GM12891 (cell line): ENCODE measurements around the gene ARHGAP26.
"Not testable (repeated sequence)": the region's sequence is repeated elsewhere in the genome, so short reads cannot be mapped to it uniquely, and the experiment has no call there.

ENCODE experiments used
- DNase-seq: peaks from one replicate; pipeline ENCODE4 v3.0.0; 2011; ENCODE audit warnings: low spot score; ENCODE audit not compliant: insufficient read length
- FAIRE-seq: peaks from 2 replicates; lab custom pipeline; 2011; peaks lifted over from hg19 to GRCh38; lab: Jason Lieb, UNC
- PAX5 ChIP-seq: IDR thresholded peaks from 2 replicates; pipeline ENCODE4 v1.6.1; 2011; ENCODE audit warnings: low read length, moderate library complexity, mild to moderate bottlenecking; ENCODE audit not compliant: insufficient read depth, severe bottlenecking
- POLR2A ChIP-seq: IDR thresholded peaks from 2 replicates; pipeline ENCODE4 v1.6.1; 2011; ENCODE audit warnings: low read depth, low read length, control low read depth
- POLR2AphosphoS5 ChIP-seq: IDR thresholded peaks from 2 replicates; pipeline ENCODE4 v1.6.1; 2011; ENCODE audit warnings: low read depth, low read length, control low read depth
- POU2F2 ChIP-seq: IDR thresholded peaks from 2 replicates; pipeline ENCODE4 v1.6.1; 2011; ENCODE audit warnings: low read depth, mild to moderate bottlenecking, control low read depth, low read length, moderate library complexity
- SPI1 ChIP-seq: IDR thresholded peaks from 2 replicates; pipeline ENCODE4 v1.6.1; 2011; ENCODE audit warnings: low read depth, low read length, control low read depth
- TAF1 ChIP-seq: IDR thresholded peaks from 2 replicates; pipeline ENCODE4 v1.6.1; 2011; ENCODE audit warnings: low read depth, low read length, control low read depth

The ARHGAP26 gene

GRCh38 chr5:142998316-142999020, 228.3 kb downstream of the ARHGAP26 start:
- DNase-seq, result no peak
- FAIRE-seq, result peak; percentile 86
- TF ChIP-seq TAF1, result no peak
- TF ChIP-seq POLR2AphosphoS5, result no peak
- no peak for TF ChIP-seq SPI1
- no peak for TF ChIP-seq PAX5
- no peak for TF ChIP-seq POU2F2
- no peak for TF ChIP-seq POLR2A

GRCh38 chr5:143000551-143000950, 230.4 kb downstream of the ARHGAP26 start:
- FAIRE-seq, DNase-seq: not testable (repeated sequence)

GRCh38 chr5:143001764-143002351, 231.7 kb downstream of the ARHGAP26 start:
- no peak for FAIRE-seq
- TF ChIP-seq PAX5, result no peak
- TF ChIP-seq TAF1, result peak; percentile 42; the same call in 1 of the 2 replicates
- TF ChIP-seq POLR2A, result peak; percentile 3; the same call in 1 of the 2 replicates
- peak; percentile 38; the same call in 1 of the 2 replicates for TF ChIP-seq POLR2AphosphoS5
- DNase-seq, result no peak

GRCh38 chr5:143002459-143003327, 232.5 kb downstream of the ARHGAP26 start:
- TF ChIP-seq POU2F2 (peak; percentile 38; the same call in 1 of the 2 replicates), POLR2A (peak; percentile 50; the same call in 1 of the 2 replicates), TAF1 (no peak), POLR2AphosphoS5 (0 out of 2 replicates have a peak, but pooled peaks have one; percentile 13), PAX5 (peak; percentile 43), SPI1 (peak; percentile 79)

GRCh38 chr5:143003328-143003636, 233.1 kb downstream of the ARHGAP26 start:
- TF ChIP-seq POU2F2 (0 out of 2 replicates have a peak, but pooled peaks have one; percentile 42), PAX5 (no peak)

More at GRCh38 chr5:143002459-143003327, 232.5 kb downstream of the ARHGAP26 start:
- FAIRE-seq (peak; percentile 99), DNase-seq (no peak)

GRCh38 chr5:143004361-143005145, 234.4 kb downstream of the ARHGAP26 start:
- peak; percentile 43 for FAIRE-seq
- no peak for DNase-seq
- TF ChIP-seq TAF1, result no peak
- TF ChIP-seq POU2F2, result no peak
- no peak for TF ChIP-seq POLR2AphosphoS5
- TF ChIP-seq SPI1, result peak; percentile 10; the same call in 1 of the 2 replicates
- TF ChIP-seq POLR2A, result no peak
- no peak for TF ChIP-seq PAX5

More at GRCh38 chr5:143003328-143003636, 233.1 kb downstream of the ARHGAP26 start:
- FAIRE-seq (no peak), DNase-seq (no peak)

- TF ChIP-seq POU2F2 (no peak), POLR2A (no peak)
- FAIRE-seq (peak; percentile 56), DNase-seq (no peak)
Measured at GRCh38 chr5:143006501-143006900, 236.3 kb downstream of the ARHGAP26 start.

- peak; percentile 28 for FAIRE-seq
- no peak for TF ChIP-seq SPI1
- TF ChIP-seq POLR2AphosphoS5, result no peak
- TF ChIP-seq PAX5, result no peak
- TF ChIP-seq POLR2A, result no peak
- no peak for TF ChIP-seq POU2F2
- no peak for TF ChIP-seq TAF1
- no peak for DNase-seq
Measured at GRCh38 chr5:143008032-143008431, 237.9 kb downstream of the ARHGAP26 start.
